ENCODE measurements around the gene SPECC1L. TPM values are rescaled to one million over a fixed set of nuclear protein-coding genes. Genes with fewer than 3 reads are reported as not detected.

SPECC1L gene
- total RNA-seq, 4 donors from 2014 or later, result 50.4 to 125 (median 68.0) TPM

DNA sequence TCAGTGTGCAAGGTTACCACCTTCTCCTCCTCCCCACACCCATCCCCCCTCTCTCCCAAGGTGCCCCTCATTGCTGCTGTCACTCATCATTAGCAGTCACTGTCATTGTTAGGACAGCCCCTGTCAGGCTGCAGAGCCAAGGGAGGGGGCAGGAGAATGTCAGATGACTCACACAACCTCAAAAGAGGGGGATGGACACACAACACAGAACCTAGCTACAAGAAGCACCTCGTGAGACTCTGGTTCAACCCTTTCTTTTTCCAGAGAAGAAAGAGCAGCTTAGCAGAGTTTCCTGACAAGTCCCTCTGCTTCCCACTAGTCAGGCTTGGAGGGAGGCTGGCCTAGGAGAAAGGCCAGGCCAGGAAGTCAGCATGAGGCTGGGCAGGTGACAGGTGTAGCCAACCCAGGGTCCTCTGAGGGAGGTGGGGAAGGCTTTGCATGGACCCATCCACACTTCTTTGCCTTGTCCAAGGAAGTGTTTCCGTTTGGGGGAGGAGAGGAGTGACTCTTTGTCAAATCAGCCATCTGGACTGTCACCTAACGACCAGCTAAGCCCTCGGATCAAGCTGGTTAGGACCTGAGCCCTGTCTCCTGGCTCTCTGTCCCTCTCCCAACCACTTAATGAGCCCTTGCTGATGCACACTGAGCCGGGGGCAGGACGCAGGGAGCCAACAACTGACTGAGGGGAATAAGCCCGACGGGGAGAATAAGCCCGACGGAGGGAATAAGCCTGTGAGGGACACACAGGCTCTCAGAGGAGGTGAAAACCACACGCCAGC, 175.0 kb downstream of the SPECC1L start:
- WGBS, 2 donors (ENCODE audit: low coverage in 1 of 2), result 81% methylated on average over 11 of the region's 11 CpGs; no CpG with 5 or more reads in 1 of the 2 donors
- H3K27me3 ChIP-seq, result no peaks in the 10 kb centered on the region
- H3K4me3 ChIP-seq, result no peak overlapping the region
- DNase-seq, result no peak
- H3K27ac ChIP-seq, result no peak overlapping the region
- in situ Hi-C loops (cut with MboI; ENCODE audit: low pct_ligation_motif_present in 1 of 4, low pct_unique_long_range_greater_than_20kb in 1 of 4, low sequenced_read_pairs in 3 of 4), result no loop called here
- no peaks in the 10 kb centered on the region for H3K9me3 ChIP-seq
- no peaks in the 10 kb centered on the region for H3K4me1 ChIP-seq
- TF ChIP-seq EP300 (IDR thresholded peaks at IDR 0.05; ENCODE audit: low read depth), result no peak
- TF ChIP-seq POLR2A (IDR thresholded peaks at IDR 0.05), result no peak
- TF ChIP-seq, protein P1, sequence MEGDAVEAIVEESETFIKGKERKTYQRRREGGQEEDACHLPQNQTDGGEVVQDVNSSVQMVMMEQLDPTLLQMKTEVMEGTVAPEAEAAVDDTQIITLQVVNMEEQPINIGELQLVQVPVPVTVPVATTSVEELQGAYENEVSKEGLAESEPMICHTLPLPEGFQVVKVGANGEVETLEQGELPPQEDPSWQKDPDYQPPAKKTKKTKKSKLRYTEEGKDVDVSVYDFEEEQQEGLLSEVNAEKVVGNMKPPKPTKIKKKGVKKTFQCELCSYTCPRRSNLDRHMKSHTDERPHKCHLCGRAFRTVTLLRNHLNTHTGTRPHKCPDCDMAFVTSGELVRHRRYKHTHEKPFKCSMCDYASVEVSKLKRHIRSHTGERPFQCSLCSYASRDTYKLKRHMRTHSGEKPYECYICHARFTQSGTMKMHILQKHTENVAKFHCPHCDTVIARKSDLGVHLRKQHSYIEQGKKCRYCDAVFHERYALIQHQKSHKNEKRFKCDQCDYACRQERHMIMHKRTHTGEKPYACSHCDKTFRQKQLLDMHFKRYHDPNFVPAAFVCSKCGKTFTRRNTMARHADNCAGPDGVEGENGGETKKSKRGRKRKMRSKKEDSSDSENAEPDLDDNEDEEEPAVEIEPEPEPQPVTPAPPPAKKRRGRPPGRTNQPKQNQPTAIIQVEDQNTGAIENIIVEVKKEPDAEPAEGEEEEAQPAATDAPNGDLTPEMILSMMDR (IDR thresholded peaks at IDR 0.05), result no peak
- no peak for TF ChIP-seq POLR2AphosphoS5 (IDR thresholded peaks at IDR 0.05)
- intact Hi-C loops (cut with DNase I; ENCODE audit: low total_unique reads), result no loop called here
- H3K36me3 ChIP-seq, result no peaks in the 10 kb centered on the region

DNA sequence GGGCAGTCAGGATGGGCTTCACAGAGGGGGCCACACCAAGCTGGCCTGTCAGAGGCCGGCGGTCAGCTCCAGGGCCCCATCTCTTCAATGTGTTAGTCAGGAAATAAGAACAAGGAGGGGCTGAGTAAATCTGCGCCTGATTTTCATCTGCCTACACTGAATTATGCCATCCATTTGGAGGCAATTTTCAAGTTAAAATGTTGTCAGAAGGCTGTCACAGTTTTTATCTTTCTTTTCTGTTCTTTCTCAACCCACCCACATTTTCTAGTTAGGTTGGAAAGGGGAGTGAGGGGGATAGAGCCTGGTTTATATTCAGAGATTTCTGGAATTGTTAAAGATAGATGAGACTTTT, 175.6 kb downstream of the SPECC1L start:
- WGBS, 2 donors (ENCODE audit: low coverage in 1 of 2), result 80 to 91% methylated on average over 1 to 3 of the region's 3 CpGs
- H3K9me3 ChIP-seq, result no peaks in the 10 kb centered on the region
- no peaks in the 10 kb centered on the region for H3K36me3 ChIP-seq
- H3K4me3 ChIP-seq, result no peak overlapping the region
- TF ChIP-seq POLR2A (IDR thresholded peaks at IDR 0.05), result no peak
- no peak for TF ChIP-seq POLR2AphosphoS5 (IDR thresholded peaks at IDR 0.05)
- TF ChIP-seq, protein P1 (IDR thresholded peaks at IDR 0.05), result no peak
- no peak for TF ChIP-seq EP300 (IDR thresholded peaks at IDR 0.05; ENCODE audit: low read depth)
- no peaks in the 10 kb centered on the region for H3K4me1 ChIP-seq
- no peaks in the 10 kb centered on the region for H3K27me3 ChIP-seq
- H3K27ac ChIP-seq, result no peak overlapping the region
- in situ Hi-C loops (cut with MboI; ENCODE audit: low pct_ligation_motif_present in 1 of 4, low pct_unique_long_range_greater_than_20kb in 1 of 4, low sequenced_read_pairs in 3 of 4), result no loop called here
- intact Hi-C loops (cut with DNase I; ENCODE audit: low total_unique reads), result no loop called here
- no peak for DNase-seq

DNA sequence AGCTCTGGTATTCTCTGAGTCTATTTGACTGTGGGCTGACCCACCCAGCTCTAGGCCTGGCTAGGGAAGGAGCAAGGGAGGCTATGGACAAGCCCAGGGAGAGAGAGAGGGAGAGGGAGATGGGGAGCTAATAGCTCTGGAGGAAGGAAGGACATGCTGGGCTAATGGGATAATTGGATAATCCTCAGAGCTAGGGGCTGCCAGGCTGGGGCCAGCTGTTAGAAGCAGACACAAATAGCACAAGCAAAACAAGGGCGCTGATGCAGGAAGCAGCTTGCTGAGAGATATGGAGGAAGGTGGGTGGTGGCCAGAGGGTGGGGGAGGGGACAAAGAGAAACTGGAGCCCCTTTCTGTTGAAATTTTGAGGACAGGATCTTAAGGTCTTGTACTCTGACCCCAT, 180.0 kb downstream of the SPECC1L start:
- 29 to 80% methylated on average over 1 of the region's 1 CpG for WGBS, 2 donors (ENCODE audit: low coverage in 1 of 2)
- in situ Hi-C loops (cut with MboI; ENCODE audit: low pct_ligation_motif_present in 1 of 4, low pct_unique_long_range_greater_than_20kb in 1 of 4, low sequenced_read_pairs in 3 of 4) (no loop called here), intact Hi-C loops (cut with DNase I; ENCODE audit: low total_unique reads) (no loop called here)
- Histone ChIP-seq H3K9me3 (no peaks in the 10 kb centered on the region), H3K27me3 (no peaks in the 10 kb centered on the region), H3K4me3 (no peak overlapping the region), H3K36me3 (no peaks in the 10 kb centered on the region), H3K4me1 (no peaks in the 10 kb centered on the region), H3K27ac (no peak overlapping the region)
- DNase-seq, result no peak
- TF ChIP-seq POLR2A (IDR thresholded peaks at IDR 0.05) (no peak), POLR2AphosphoS5 (IDR thresholded peaks at IDR 0.05) (no peak), EP300 (IDR thresholded peaks at IDR 0.05; ENCODE audit: low read depth) (no peak)
- TF ChIP-seq, protein P1 (IDR thresholded peaks at IDR 0.05), result no peak

DNA sequence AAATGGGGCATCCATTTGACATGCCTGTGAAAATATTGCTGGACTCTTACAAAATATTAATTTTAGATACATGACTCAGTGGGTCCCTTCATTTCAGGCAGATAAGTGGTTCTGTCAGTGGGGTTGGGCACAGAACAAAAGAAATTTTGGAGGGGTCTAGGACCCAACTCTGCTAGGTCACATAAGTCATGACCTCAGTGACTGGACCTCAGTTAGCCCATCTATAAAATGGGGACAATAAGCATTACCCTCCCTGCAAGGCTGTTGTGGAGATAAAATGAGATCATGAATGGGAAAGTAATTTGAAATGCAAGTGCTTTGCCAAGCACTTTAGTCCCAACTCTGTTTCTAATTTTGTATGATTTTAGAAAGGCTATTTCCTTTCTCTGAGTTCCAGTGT, 180.5 kb downstream of the SPECC1L start:
- no peak for DNase-seq
- TF ChIP-seq POLR2AphosphoS5 (IDR thresholded peaks at IDR 0.05), result no peak
- no peak for TF ChIP-seq POLR2A (IDR thresholded peaks at IDR 0.05)
- no peak for TF ChIP-seq EP300 (IDR thresholded peaks at IDR 0.05; ENCODE audit: low read depth)
- TF ChIP-seq, protein P1 (IDR thresholded peaks at IDR 0.05), result no peak

More for the DNA sequence above, 180.5 kb downstream of the SPECC1L start:
- Histone ChIP-seq H3K27me3 (no peaks in the 10 kb centered on the region), H3K4me3 (no peak overlapping the region), H3K36me3 (no peaks in the 10 kb centered on the region), H3K27ac (no peak overlapping the region), H3K9me3 (no peaks in the 10 kb centered on the region), H3K4me1 (no peaks in the 10 kb centered on the region)
- in situ Hi-C loops (cut with MboI; ENCODE audit: low pct_ligation_motif_present in 1 of 4, low pct_unique_long_range_greater_than_20kb in 1 of 4, low sequenced_read_pairs in 3 of 4) (no loop called here), intact Hi-C loops (cut with DNase I; ENCODE audit: low total_unique reads) (no loop called here)
